ENCODE measurements around the gene WDPCP. TPM values are rescaled to one million over a fixed set of nuclear protein-coding genes. Genes with fewer than 3 reads are reported as not detected.

The WDPCP gene
- total and polyA plus RNA-seq, 2 donors (not counting 1 experiment from before 2014, with no cell fraction given) = 5.6 to 22.8 TPM

DNA sequence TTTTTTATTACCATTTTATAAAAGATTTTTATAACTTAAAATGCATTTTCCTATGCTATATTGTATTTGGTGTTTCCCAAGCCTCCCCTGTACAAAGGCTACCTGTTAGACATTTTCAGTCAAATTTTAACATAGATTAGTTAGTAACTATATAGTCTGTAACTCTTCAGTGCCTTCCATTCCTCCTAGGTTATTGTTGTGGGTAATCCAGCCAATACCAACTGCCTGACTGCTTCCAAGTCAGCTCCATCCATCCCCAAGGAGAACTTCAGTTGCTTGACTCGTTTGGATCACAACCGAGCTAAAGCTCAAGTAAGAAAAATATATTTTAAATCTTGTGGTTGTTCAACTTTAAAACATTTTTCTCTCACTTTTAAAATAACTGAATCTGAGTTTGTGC, 10.7 kb upstream of the WDPCP start:
- Histone ChIP-seq H3K79me2 (ENCODE audit: control insufficient read depth, insufficient read depth, low read length) (peaks cover 16% of the 10 kb centered on the region), H3K36me3 (replicated peaks in 1 of 2; ENCODE audit: control extremely low read depth in 1 of 2, control insufficient read depth in 1 of 2, extremely low read depth in 1 of 2, insufficient read depth in 2 of 2, low read length in 1 of 2) (peaks cover 4 to 62% of the 10 kb centered on the region in 2 experiments), H4K20me1 (ENCODE audit: control insufficient read depth, insufficient read depth, low read length, poor library complexity, severe bottlenecking) (peaks cover 5% of the 10 kb centered on the region)

DNA sequence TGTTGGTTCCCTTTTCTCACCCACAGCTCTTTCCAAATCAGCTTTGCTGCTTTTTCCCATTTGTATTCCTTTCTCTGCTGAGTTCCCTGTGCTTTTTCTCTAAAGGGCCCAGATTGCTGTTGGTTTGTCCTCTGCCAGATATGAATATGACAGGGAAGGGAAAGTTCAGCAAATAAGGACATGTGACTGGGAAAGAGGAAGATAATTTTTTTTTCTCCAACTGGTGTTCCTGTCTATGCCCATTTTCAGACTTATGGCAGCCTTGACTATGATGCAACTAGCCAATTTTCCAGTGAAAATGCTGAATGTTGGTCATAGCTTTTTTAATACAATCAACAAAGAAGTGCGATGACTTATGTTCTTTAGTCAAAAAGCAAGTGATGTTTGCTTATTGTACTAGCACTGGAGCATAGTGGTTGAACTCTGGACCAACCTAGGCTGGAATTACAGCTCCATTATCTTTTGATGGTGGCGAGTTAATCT, 8.2 kb upstream of the WDPCP start:
- H3K27ac Mint-ChIP-seq = no peak overlapping the region
- H3K9ac ChIP-seq (ENCODE audit: low read length) = no peak overlapping the region
- peaks cover 6% of the 10 kb centered on the region for H3K4me1 Mint-ChIP-seq
- no peak overlapping the region for H2AFZ ChIP-seq (ENCODE audit: insufficient read depth, low read depth, low read length, poor library complexity, severe bottlenecking)
- TF ChIP-seq CTCF (IDR thresholded peaks at IDR 0.05) (no peak), EZH2 (IDR thresholded peaks at IDR 0.05; ENCODE audit: borderline replicate concordance, insufficient read depth, low read depth, low read length, poor library complexity, severe bottlenecking) (no peak)
- peaks cover 5% of the 10 kb centered on the region for H4K20me1 ChIP-seq (ENCODE audit: control insufficient read depth, insufficient read depth, low read length, poor library complexity, severe bottlenecking)
- CTCF ChIA-PET = interaction anchor here (0.6 to 1.2 kb wide), 2 partner anchors 8 to 53 kb away, joined by 3 read pairs; no protein-coding TSS in a partner anchor
- peaks cover 3 to 47% of the 10 kb centered on the region in 2 experiments for H3K36me3 ChIP-seq (replicated peaks in 1 of 2; ENCODE audit: control extremely low read depth in 1 of 2, control insufficient read depth in 1 of 2, extremely low read depth in 1 of 2, insufficient read depth in 2 of 2, low read length in 1 of 2)
- DNase-seq (no peak), ATAC-seq (ENCODE audit: low read depth) (no peak)
- no peaks in the 10 kb centered on the region for H3K27me3 Mint-ChIP-seq
- H3K79me2 ChIP-seq (ENCODE audit: control insufficient read depth, insufficient read depth, low read length) = peaks cover 39% of the 10 kb centered on the region
- H3K9me3 ChIP-seq (ENCODE audit: control extremely low read depth in 1 of 3, control insufficient read depth in 2 of 3, insufficient read depth in 1 of 3, low read length in 2 of 3) = no peaks in the 10 kb centered on the region
- no peak overlapping the region for H3K4me3 Mint-ChIP-seq
- no peak overlapping the region for H3K4me3 ChIP-seq (ENCODE audit: control extremely low read depth in 1 of 5, extremely low read depth in 1 of 5, insufficient read depth in 1 of 5, low read depth in 2 of 5, low read length in 4 of 5)
- intact Hi-C loops (cut with micrococcal nuclease) = no loop called here
- H3K4me1 ChIP-seq (ENCODE audit: control insufficient read depth in 2 of 2, insufficient read depth in 2 of 2, low read length in 2 of 2) = no peaks in the 10 kb centered on the region
- no CpG with 5 or more reads among the region's 2 CpGs for WGBS (ENCODE audit: insufficient coverage)
- H3K9me3 Mint-ChIP-seq (ENCODE audit: insufficient read depth) = no peaks in the 10 kb centered on the region
- POLR2A ChIA-PET = no interaction called here
- H3K4me2 ChIP-seq (replicated peaks; ENCODE audit: low read depth, low read length, poor library complexity, severe bottlenecking) = no peak overlapping the region
- H3K27ac ChIP-seq (ENCODE audit: low read length in 2 of 2) = no peak overlapping the region
- H3K27me3 ChIP-seq (replicated peaks in 1 of 4; ENCODE audit: control extremely low read depth in 1 of 4, control insufficient read depth in 3 of 4, insufficient read depth in 4 of 4, low read length in 3 of 4) = no peaks in the 10 kb centered on the region

More for the DNA sequence above, 10.7 kb upstream of the WDPCP start:
- H3K9me3 Mint-ChIP-seq (ENCODE audit: insufficient read depth) = no peaks in the 10 kb centered on the region
- POLR2A ChIA-PET = no interaction called here
- DNase-seq (no peak), ATAC-seq (ENCODE audit: low read depth) (no peak)
- Histone ChIP-seq H3K4me3 (ENCODE audit: control extremely low read depth in 1 of 5, extremely low read depth in 1 of 5, insufficient read depth in 1 of 5, low read depth in 2 of 5, low read length in 4 of 5) (no peak overlapping the region), H3K27me3 (replicated peaks in 1 of 4; ENCODE audit: control extremely low read depth in 1 of 4, control insufficient read depth in 3 of 4, insufficient read depth in 4 of 4, low read length in 3 of 4) (no peaks in the 10 kb centered on the region), H3K9ac (ENCODE audit: low read length) (no peak overlapping the region), H3K9me3 (ENCODE audit: control extremely low read depth in 1 of 3, control insufficient read depth in 2 of 3, insufficient read depth in 1 of 3, low read length in 2 of 3) (no peaks in the 10 kb centered on the region), H3K27ac (ENCODE audit: low read length in 2 of 2) (no peak overlapping the region), H3K4me2 (replicated peaks; ENCODE audit: low read depth, low read length, poor library complexity, severe bottlenecking) (no peak overlapping the region), H2AFZ (ENCODE audit: insufficient read depth, low read depth, low read length, poor library complexity, severe bottlenecking) (no peak overlapping the region), H3K4me1 (ENCODE audit: control insufficient read depth in 2 of 2, insufficient read depth in 2 of 2, low read length in 2 of 2) (no peaks in the 10 kb centered on the region)
- intact Hi-C loops (cut with micrococcal nuclease) = no loop called here
- CTCF ChIA-PET = no interaction called here
- H3K4me3 Mint-ChIP-seq = no peak overlapping the region
- TF ChIP-seq EZH2 (IDR thresholded peaks at IDR 0.05; ENCODE audit: borderline replicate concordance, insufficient read depth, low read depth, low read length, poor library complexity, severe bottlenecking) (no peak), CTCF (IDR thresholded peaks at IDR 0.05) (no peak)
- H3K27ac Mint-ChIP-seq = no peak overlapping the region
- no peaks in the 10 kb centered on the region for H3K27me3 Mint-ChIP-seq
- WGBS (ENCODE audit: insufficient coverage) = no CpG with 5 or more reads among the region's 2 CpGs
- no peaks in the 10 kb centered on the region for H3K4me1 Mint-ChIP-seq

Measured in B cell (primary cell).